MCF 10A (cell line): Measurements from ENCODE around the gene PLD5. TPM values are rescaled to one million over a fixed set of nuclear protein-coding genes. Genes with fewer than 3 reads are reported as not detected.

Experiments
- BruUV-seq: library from RNA; stranded (reverse); fragments of 400-500 nt; replicated peaks from 2 replicates; lab custom pipeline; 2021; lab: Mats Ljungman, UMichigan
- CTCF ChIA-PET: fragments of 300-600 bp; sonication (Branson Sonifier 250); formaldehyde crosslinking; extraction: SDS; loops from one replicate; lab custom pipeline; 2021; ENCODE audit warnings: antibody characterized with exemption, inconsistent platforms; lab: Yijun Ruan, JAX
- POLR2A ChIA-PET: fragments of 300-600, 350-650 bp; sonication (Branson Sonifier 250); formaldehyde crosslinking; extraction: SDS; loops from one replicate; lab custom pipeline; 2020; ENCODE audit warnings: antibody characterized with exemption, inconsistent platforms; lab: Yijun Ruan, JAX
- DNase-seq: peaks from one replicate; pipeline ENCODE4 v3.0.0-alpha.2; 2018; ENCODE audit not compliant: unreplicated experiment
- H3K27ac Mint-ChIP-seq: one replicate; pipeline ENCODE4 v1.8.0; 2022; ENCODE audit warnings: mild to moderate bottlenecking, low read depth, mixed read lengths; ENCODE audit not compliant: unreplicated experiment
- H3K27me3 Mint-ChIP-seq: one replicate; pipeline ENCODE4 v1.8.0; 2022; ENCODE audit warnings: mixed read lengths; ENCODE audit not compliant: insufficient read depth, unreplicated experiment
- H3K36me3 Mint-ChIP-seq: one replicate; pipeline ENCODE4 v1.8.0; 2022; ENCODE audit warnings: mild to moderate bottlenecking, moderate library complexity, mixed read lengths; ENCODE audit not compliant: insufficient read depth, unreplicated experiment
- H3K4me1 Mint-ChIP-seq: one replicate; pipeline ENCODE4 v1.8.0; 2022; ENCODE audit warnings: mixed read lengths; ENCODE audit not compliant: insufficient read depth, unreplicated experiment
- H3K4me3 Mint-ChIP-seq: one replicate; pipeline ENCODE4 v1.8.0; 2022; ENCODE audit warnings: mild to moderate bottlenecking, moderate library complexity, mixed read lengths; ENCODE audit not compliant: unreplicated experiment
- H3K9me3 Mint-ChIP-seq: one replicate; pipeline ENCODE4 v1.8.0; 2022; ENCODE audit warnings: mixed read lengths; ENCODE audit not compliant: unreplicated experiment
- intact Hi-C: fragments of 100-400 bp; cut with micrococcal nuclease; formaldehyde crosslinking; loops from 2 replicates; pipeline ENCODE4 v1.14.1; 2022
- total RNA-seq: library from RNA; stranded (reverse); gene quantifications from 2 replicates; pipeline ENCODE4 v1.2.3, GENCODE V29; 2022
- TF ChIP-seq, protein P1 (sequence below): fragments of 200-600 bp; IDR thresholded peaks from one replicate; pipeline ENCODE4 v1.8.0; 2022; ENCODE audit warnings: antibody characterized with exemption, mild to moderate bottlenecking; ENCODE audit not compliant: unreplicated experiment

PLD5 gene
- total RNA-seq, 1 experiment from 2014 or later = 18.3 TPM

DNA sequence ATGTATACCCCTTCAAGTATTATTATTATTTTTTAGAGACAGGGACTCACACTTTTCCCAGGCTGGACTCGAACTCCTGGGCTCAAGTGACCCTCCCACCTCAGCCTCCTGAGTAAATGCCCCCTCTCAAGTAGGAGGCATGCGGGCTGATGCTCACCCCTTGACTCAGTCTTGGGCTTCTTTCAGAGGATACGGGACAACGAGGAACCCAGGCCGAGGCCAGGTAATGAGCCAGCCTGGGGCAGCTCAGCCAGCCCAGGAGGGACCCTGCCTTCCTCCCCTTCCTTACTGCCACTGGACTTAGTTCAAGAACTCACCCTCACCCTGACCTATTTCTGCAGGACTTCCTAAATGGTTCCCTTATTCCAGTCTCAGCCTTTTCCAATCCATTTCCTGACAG, 327.6 kb downstream of the PLD5 start:
- H3K9me3 Mint-ChIP-seq = no peaks in the 10 kb centered on the region
- TF ChIP-seq, protein P1, sequence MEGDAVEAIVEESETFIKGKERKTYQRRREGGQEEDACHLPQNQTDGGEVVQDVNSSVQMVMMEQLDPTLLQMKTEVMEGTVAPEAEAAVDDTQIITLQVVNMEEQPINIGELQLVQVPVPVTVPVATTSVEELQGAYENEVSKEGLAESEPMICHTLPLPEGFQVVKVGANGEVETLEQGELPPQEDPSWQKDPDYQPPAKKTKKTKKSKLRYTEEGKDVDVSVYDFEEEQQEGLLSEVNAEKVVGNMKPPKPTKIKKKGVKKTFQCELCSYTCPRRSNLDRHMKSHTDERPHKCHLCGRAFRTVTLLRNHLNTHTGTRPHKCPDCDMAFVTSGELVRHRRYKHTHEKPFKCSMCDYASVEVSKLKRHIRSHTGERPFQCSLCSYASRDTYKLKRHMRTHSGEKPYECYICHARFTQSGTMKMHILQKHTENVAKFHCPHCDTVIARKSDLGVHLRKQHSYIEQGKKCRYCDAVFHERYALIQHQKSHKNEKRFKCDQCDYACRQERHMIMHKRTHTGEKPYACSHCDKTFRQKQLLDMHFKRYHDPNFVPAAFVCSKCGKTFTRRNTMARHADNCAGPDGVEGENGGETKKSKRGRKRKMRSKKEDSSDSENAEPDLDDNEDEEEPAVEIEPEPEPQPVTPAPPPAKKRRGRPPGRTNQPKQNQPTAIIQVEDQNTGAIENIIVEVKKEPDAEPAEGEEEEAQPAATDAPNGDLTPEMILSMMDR = no peak
- peak overlapping the region; percentile 5 for H3K27ac Mint-ChIP-seq
- no peaks in the 10 kb centered on the region for H3K36me3 Mint-ChIP-seq
- H3K27me3 Mint-ChIP-seq = no peaks in the 10 kb centered on the region
- intact Hi-C loops = no loop called here
- peaks cover 18% of the 10 kb centered on the region for H3K4me1 Mint-ChIP-seq
- CTCF ChIA-PET = interaction anchor here (0.6 to 1.8 kb wide), 2 partner anchors 10 to 1917 kb away, joined by 4 to 10 read pairs; no protein-coding TSS in a partner anchor
- no peak overlapping the region for H3K4me3 Mint-ChIP-seq
- POLR2A ChIA-PET = no interaction called here
- BruUV-seq = no TSS peak
- no peak for DNase-seq

- Mint-ChIP-seq H3K27ac (no peak overlapping the region), H3K27me3 (no peaks in the 10 kb centered on the region), H3K36me3 (no peaks in the 10 kb centered on the region), H3K9me3 (no peaks in the 10 kb centered on the region), H3K4me1 (peaks cover 18% of the 10 kb centered on the region), H3K4me3 (no peak overlapping the region)
- intact Hi-C loops = no loop called here
- ChIA-PET CTCF (no interaction called here), POLR2A (interaction anchor here (1.1 kb wide), 1 partner anchor 23 kb away, joined by 3 read pairs; no protein-coding TSS in a partner anchor)
- TF ChIP-seq, protein P1 = no peak
- no TSS peak for BruUV-seq
- no peak for DNase-seq
Measured at GRCh38 chr1:242196101-242196500, 328.4 kb downstream of the PLD5 start.

- peak; percentile 33 for DNase-seq
- ChIA-PET POLR2A (interaction anchor here (1.1 to 1.9 kb wide), 2 partner anchors 8 to 11 kb away, joined by 3 to 7 read pairs; no protein-coding TSS in a partner anchor), CTCF (interaction anchor here (1.2 to 1.3 kb wide), 2 partner anchors 11 to 55 kb away, joined by 3 read pairs; no protein-coding TSS in a partner anchor)
- intact Hi-C loops = no loop called here
- no peaks in the 10 kb centered on the region for H3K36me3 Mint-ChIP-seq
- no peaks in the 10 kb centered on the region for H3K9me3 Mint-ChIP-seq
- H3K4me1 Mint-ChIP-seq = peaks cover 6% of the 10 kb centered on the region
- no peak overlapping the region for H3K27ac Mint-ChIP-seq
- H3K4me3 Mint-ChIP-seq = no peak overlapping the region
- TF ChIP-seq, protein P1 = peak; percentile 16
- no TSS peak for BruUV-seq
- H3K27me3 Mint-ChIP-seq = no peaks in the 10 kb centered on the region
Measured at GRCh38 chr1:242189591-242189990, 334.9 kb downstream of the PLD5 start.

- H3K9me3 Mint-ChIP-seq = no peaks in the 10 kb centered on the region
- no peak overlapping the region for H3K4me3 Mint-ChIP-seq
- H3K27me3 Mint-ChIP-seq = no peaks in the 10 kb centered on the region
- H3K27ac Mint-ChIP-seq = no peak overlapping the region
- TF ChIP-seq, protein P1 = no peak
- intact Hi-C loops = no loop called here
- DNase-seq = no peak
- peaks cover 6% of the 10 kb centered on the region for H3K4me1 Mint-ChIP-seq
- ChIA-PET POLR2A (interaction anchor here (1.1 to 1.9 kb wide), 2 partner anchors 12 to 33 kb away, joined by 4 to 7 read pairs; no protein-coding TSS in a partner anchor), CTCF (interaction anchor here (0.7 to 1.0 kb wide), 2 partner anchors 36 to 267 kb away, joined by 3 read pairs; no protein-coding TSS in a partner anchor)
- no TSS peak for BruUV-seq
- H3K36me3 Mint-ChIP-seq = no peaks in the 10 kb centered on the region
Measured at GRCh38 chr1:242187816-242188215, 336.7 kb downstream of the PLD5 start.
